Aorta (tissue), 5 donors: Measurements from ENCODE around the gene RSPH1. TPM values are rescaled to one million over a fixed set of nuclear protein-coding genes. Genes with fewer than 3 reads are reported as not detected.

ENCODE experiments used
- ATAC-seq: fragments of 200-7000 bp; cut with Tn5 transposase; one replicate; pipeline ENCODE4 v1.9.1; 2022; ENCODE audit warnings: moderate library complexity; ENCODE audit not compliant: low FRiP score
- DNase-seq, 2 donors: peaks; one replicate each; pipeline ENCODE4 v3.0.0-alpha.2; 2020
- H3K27ac ChIP-seq, 2 donors: one replicate each; pipeline ENCODE4 v1.5.1; 2013; ENCODE audit warnings: low read length in 2 of 2, mild to moderate bottlenecking in 2 of 2, moderate library complexity in 2 of 2, control low read depth in 1 of 2, inconsistent platforms in 1 of 2, low read depth in 1 of 2
- H3K27me3 ChIP-seq, 2 donors: one replicate each; pipeline ENCODE4 v1.6.1; 2013; ENCODE audit warnings: control low read depth in 1 of 2, low read length in 1 of 2, mild to moderate bottlenecking in 1 of 2, moderate library complexity in 1 of 2; ENCODE audit not compliant: insufficient read depth in 2 of 2, control insufficient read depth in 1 of 2
- H3K36me3 ChIP-seq, 2 donors: one replicate each; pipeline ENCODE4 v1.6.1; 2013; ENCODE audit warnings: control low read depth in 1 of 2, low read length in 1 of 2, mild to moderate bottlenecking in 1 of 2; ENCODE audit not compliant: insufficient read depth in 2 of 2, control insufficient read depth in 1 of 2
- H3K4me1 ChIP-seq, 2 donors: one replicate each; pipeline ENCODE4 v1.6.1; 2013; ENCODE audit warnings: low read length in 2 of 2, control low read depth in 1 of 2, mild to moderate bottlenecking in 1 of 2, moderate library complexity in 1 of 2; ENCODE audit not compliant: insufficient read depth in 2 of 2, control insufficient read depth in 1 of 2
- H3K4me3 ChIP-seq, 2 donors: one replicate each; pipeline ENCODE4 v1.5.1; 2013; ENCODE audit warnings: low read length in 2 of 2, control low read depth in 1 of 2, mild to moderate bottlenecking in 1 of 2
- H3K9me3 ChIP-seq: one replicate; pipeline ENCODE4 v1.6.1; 2013; ENCODE audit warnings: mild to moderate bottlenecking, low read length; ENCODE audit not compliant: control insufficient read depth
- WGBS, 2 donors: extraction: QIAGEN DNeasy Blood & Tissue Kit; methylation state at CpG; one replicate each; pipeline ENCODE4 v1.1.7; 2013; 5-methylcytosine and 5-hydroxymethylcytosine counted together
- intact Hi-C, 2 donors: fragments of 100-400 bp; cut with DNase I; formaldehyde crosslinking; loops; one replicate each; pipeline versions ENCODE4 v1.14.2 to v1.15.0; 2022
- polyA plus RNA-seq, 2 donors: library from polyadenylated mRNA; stranded (reverse); fragments of 200-250 nt; gene quantifications; one replicate each; pipeline ENCODE4 v1.2.3, GENCODE V29; 2013
- total RNA-seq, 2 donors: library from RNA; stranded (reverse); fragmentation: NEBNext Ultra II Directional; extraction: Animal tissue kit (Norgen Biotek cat#: 25700); gene quantifications; one replicate each; pipeline ENCODE4 v1.2.1, GENCODE V29; 2021
- donor health status: healthy with polysubstance abuse.
- donor health status: Bipolar disorder and iron deficiency.
- donor health status: DM: no; HTN: no; CAD: no.
- donor health status: DM: no; HTN: no; CAD: no.
- donor health status: DM: yes; HTN: yes; CAD: no.

Gene RSPH1
- total and polyA plus RNA-seq, 4 donors, result 0.18 to 1.6 (median 0.26) TPM; not detected in 1

DNA sequence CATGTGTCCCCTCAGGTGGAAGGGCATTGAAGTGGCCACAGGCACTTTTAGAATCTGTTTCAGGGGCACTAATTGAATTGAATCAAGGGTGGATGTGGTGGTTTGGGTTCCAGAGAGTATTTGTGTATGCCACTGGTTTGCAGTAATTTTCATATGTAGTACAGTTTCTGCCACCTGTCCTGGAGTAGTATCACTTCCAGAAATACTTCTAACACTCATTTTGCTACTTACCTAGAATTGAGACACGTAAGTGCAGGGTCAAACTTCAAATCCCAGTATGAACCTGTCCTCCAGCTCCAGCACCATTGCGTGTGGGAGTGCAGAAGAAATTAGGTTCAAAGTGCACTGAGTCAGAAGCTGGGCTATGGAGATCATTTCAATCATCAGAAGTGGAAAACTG, 26.8 kb downstream of the RSPH1 start:
- intact Hi-C loops, result loop anchor here in 1 of 2 donors (10.0 kb wide), 1 partner anchor 76 kb away; no protein-coding TSS in a partner anchor
- Histone ChIP-seq H3K9me3 (no peaks in the 10 kb centered on the region), H3K4me1 (no peaks in the 10 kb centered on the region), H3K36me3 (no peaks in the 10 kb centered on the region), H3K27ac (no peak overlapping the region), H3K4me3 (no peak overlapping the region), H3K27me3 (no peaks in the 10 kb centered on the region)
- DNase-seq (no peak), ATAC-seq (no peak)
- WGBS, 2 donors, result 86 to 90% methylated on average over 2 of the region's 2 CpGs

GRCh38 chr21:42468491-42469131, 27.4 kb downstream of the RSPH1 start:
- WGBS, 2 donors, result 54 to 55% methylated on average over 6 of the region's 6 CpGs
- H3K4me3 ChIP-seq, result no peak overlapping the region
- H3K4me1 ChIP-seq, result no peaks in the 10 kb centered on the region
- no peak overlapping the region for H3K27ac ChIP-seq
- DNase-seq, result no peak
- no peaks in the 10 kb centered on the region for H3K9me3 ChIP-seq
- no peaks in the 10 kb centered on the region for H3K27me3 ChIP-seq
- intact Hi-C loops, result loop anchor here in 1 of 2 donors (10.0 kb wide), 1 partner anchor 76 kb away; no protein-coding TSS in a partner anchor
- no peak for ATAC-seq
- no peaks in the 10 kb centered on the region for H3K36me3 ChIP-seq

GRCh38 chr21:42467140-42467983, 28.7 kb downstream of the RSPH1 start:
- intact Hi-C loops, result loop anchor here in 1 of 2 donors (10.0 kb wide), 1 partner anchor 77 kb away; no protein-coding TSS in a partner anchor
- DNase-seq (no peak), ATAC-seq (no peak)
- WGBS, 2 donors, result 7 to 19% methylated on average over 12 of the region's 12 CpGs
- no peaks in the 10 kb centered on the region for H3K36me3 ChIP-seq
- no peaks in the 10 kb centered on the region for H3K4me1 ChIP-seq
- no peaks in the 10 kb centered on the region for H3K9me3 ChIP-seq
- no peak overlapping the region for H3K4me3 ChIP-seq
- H3K27ac ChIP-seq, result no peak overlapping the region
- H3K27me3 ChIP-seq, result no peaks in the 10 kb centered on the region

GRCh38 chr21:42466700-42467099, 29.3 kb downstream of the RSPH1 start:
- DNase-seq (no peak), ATAC-seq (no peak)
- Histone ChIP-seq H3K27ac (no peak overlapping the region), H3K27me3 (no peaks in the 10 kb centered on the region), H3K36me3 (no peaks in the 10 kb centered on the region), H3K4me3 (no peak overlapping the region), H3K9me3 (no peaks in the 10 kb centered on the region), H3K4me1 (no peaks in the 10 kb centered on the region)
- 88% methylated on average over 10 of the region's 10 CpGs for WGBS, 2 donors
- intact Hi-C loops, result loop anchor here in 1 of 2 donors (10.0 kb wide), 1 partner anchor 78 kb away; no protein-coding TSS in a partner anchor

DNA sequence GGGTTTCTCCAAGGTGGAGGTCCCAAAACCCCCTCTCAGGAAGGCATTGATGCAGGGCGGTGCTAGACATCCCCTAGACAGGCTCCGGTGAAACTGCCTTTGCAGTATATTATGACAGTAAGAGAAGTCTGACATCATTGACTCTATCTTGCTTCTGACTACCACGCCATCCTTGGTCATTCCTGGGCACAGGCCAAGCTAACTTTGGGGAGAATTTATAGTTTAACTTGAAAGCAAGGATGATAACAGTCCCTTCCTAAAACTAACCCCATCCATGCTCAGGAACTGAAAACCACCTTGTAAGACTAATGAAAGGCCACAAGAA, 30.3 kb downstream of the RSPH1 start:
- ATAC-seq, result no peak
- Histone ChIP-seq H3K27ac (no peak overlapping the region), H3K9me3 (no peaks in the 10 kb centered on the region), H3K4me3 (no peak overlapping the region), H3K36me3 (no peaks in the 10 kb centered on the region), H3K27me3 (no peaks in the 10 kb centered on the region), H3K4me1 (no peaks in the 10 kb centered on the region)
- DNase-seq, result no peak
- WGBS, 2 donors, result 89% methylated on average over 3 of the region's 3 CpGs
- intact Hi-C loops, result loop anchor here in 1 of 2 donors (10.0 kb wide), 1 partner anchor 79 kb away; no protein-coding TSS in a partner anchor

DNA sequence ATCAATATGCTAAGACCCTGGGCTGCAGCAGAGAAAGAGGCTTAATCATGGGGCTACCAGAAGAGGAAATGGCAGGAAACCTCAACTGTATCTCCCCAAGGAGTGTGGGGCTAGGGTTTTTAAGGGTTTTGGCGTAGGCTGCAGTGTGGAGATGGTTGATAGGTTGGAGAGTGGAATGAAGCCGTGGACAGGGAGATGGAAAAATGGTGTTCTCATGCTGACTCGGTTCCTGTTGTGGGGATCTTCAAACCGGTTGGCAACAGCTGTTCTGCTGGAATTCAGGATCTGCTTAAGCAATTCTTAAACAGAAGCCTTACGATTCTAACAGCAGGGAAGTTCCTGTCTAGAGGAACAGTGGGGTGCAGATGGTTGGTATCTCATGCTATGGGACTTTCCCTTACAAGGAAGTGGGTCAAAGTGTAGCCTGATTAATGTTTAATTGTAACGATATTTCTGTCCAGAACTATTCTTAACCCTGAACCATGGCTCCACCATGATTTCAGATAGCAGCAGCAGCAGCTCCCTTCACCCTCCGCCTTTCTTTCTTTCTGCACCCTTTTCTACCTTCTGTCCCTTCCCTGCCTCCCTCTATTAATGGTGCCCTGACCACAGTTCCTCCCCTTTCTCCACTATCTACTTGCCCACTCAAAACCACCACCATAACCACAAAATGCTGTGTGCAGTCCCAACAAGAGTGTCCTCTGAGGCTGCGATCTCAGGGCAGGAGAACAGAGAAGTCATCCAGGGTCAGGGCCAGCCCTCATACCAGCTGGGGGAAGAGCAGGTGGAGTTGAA, 30.8 kb downstream of the RSPH1 start:
- ATAC-seq, result peak; percentile 21

GRCh38 chr21:42463861-42464515, 32.0 kb downstream of the RSPH1 start:
- H3K27ac ChIP-seq, result no peak overlapping the region
- no peaks in the 10 kb centered on the region for H3K4me1 ChIP-seq
- no peak for ATAC-seq
- H3K36me3 ChIP-seq, result no peaks in the 10 kb centered on the region
- peak in 1 of 2 donors; percentile 63 for DNase-seq
- H3K9me3 ChIP-seq, result no peaks in the 10 kb centered on the region
- no peaks in the 10 kb centered on the region for H3K27me3 ChIP-seq
- H3K4me3 ChIP-seq, result no peak overlapping the region
- intact Hi-C loops, result loop anchor here in 1 of 2 donors (10.0 kb wide), 1 partner anchor 81 kb away; no protein-coding TSS in a partner anchor
- 79 to 82% methylated on average over 17 of the region's 17 CpGs for WGBS, 2 donors

More for the DNA sequence above, 30.8 kb downstream of the RSPH1 start:
- no peak for DNase-seq
- Histone ChIP-seq H3K36me3 (no peaks in the 10 kb centered on the region), H3K9me3 (no peaks in the 10 kb centered on the region), H3K4me3 (no peak overlapping the region), H3K27me3 (no peaks in the 10 kb centered on the region), H3K27ac (no peak overlapping the region), H3K4me1 (no peaks in the 10 kb centered on the region)
- intact Hi-C loops, result loop anchor here in 1 of 2 donors (10.0 kb wide), 1 partner anchor 80 kb away; no protein-coding TSS in a partner anchor
- 65 to 69% methylated on average over 8 of the region's 8 CpGs for whole genome bisulfite sequencing, 2 donors
